ENCODE data around the gene CLDN14. TPM values are rescaled to one million over a fixed set of nuclear protein-coding genes. Genes with fewer than 3 reads are reported as not detected.
A peak's percentile ranks its signal among the peaks of the same experiment; 100 is the strongest.

Gene CLDN14
- total RNA-seq, 1 donor from 2014 or later: not detected

DNA sequence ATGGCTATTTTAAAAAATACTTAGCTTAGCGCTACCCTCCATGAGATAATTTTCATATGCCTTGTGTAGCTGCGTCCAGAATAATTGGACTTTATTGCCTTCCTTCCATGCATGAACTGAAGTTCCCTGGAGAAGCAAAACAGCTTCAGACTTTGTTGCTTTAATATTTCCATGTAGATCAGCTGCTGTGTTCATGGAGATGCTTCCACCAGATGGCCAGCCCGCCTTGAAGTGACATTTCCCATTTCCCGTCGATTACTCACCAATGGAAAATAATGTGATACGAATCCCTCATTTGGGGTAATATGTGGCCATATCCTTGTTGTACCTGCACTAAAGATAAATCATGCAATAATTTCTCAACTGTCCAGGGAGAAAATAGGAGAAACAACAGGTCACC is 47.4 kb upstream of the CLDN14 start:
- Histone ChIP-seq H3K4me3 (ENCODE audit: insufficient read depth, low read depth, low read length) (no peak overlapping the region), H3K4me2 (ENCODE audit: low read length) (no peak overlapping the region), H3K4me1 (ENCODE audit: insufficient read depth, low read length) (no peaks in the 10 kb centered on the region), H3K36me3 (ENCODE audit: insufficient read depth, low read length) (no peaks in the 10 kb centered on the region), H3K9ac (ENCODE audit: low read length) (no peak overlapping the region), H3K27me3 (ENCODE audit: insufficient read depth, low read length) (peaks cover 12% of the 10 kb centered on the region), H3K27ac (ENCODE audit: low read depth, low read length) (no peak overlapping the region), H3K9me3 (ENCODE audit: insufficient read depth, low read depth, low read length) (no peaks in the 10 kb centered on the region), H3K79me2 (ENCODE audit: insufficient read depth, low read length) (no peaks in the 10 kb centered on the region), H2AFZ (ENCODE audit: low read depth, low read length) (no peak overlapping the region), H4K20me1 (ENCODE audit: insufficient read depth, low read length) (no peaks in the 10 kb centered on the region)
- no peaks in the 10 kb centered on the region for H3K9me3 Mint-ChIP-seq (ENCODE audit: unreplicated experiment)
- DNase-seq (ENCODE audit: low read depth) (no peak), FAIRE-seq (no peak)
- H3K4me1 Mint-ChIP-seq (ENCODE audit: low read depth, unreplicated experiment): no peaks in the 10 kb centered on the region
- H3K27me3 Mint-ChIP-seq (ENCODE audit: low read depth, unreplicated experiment): peaks cover 22% of the 10 kb centered on the region
- no peak overlapping the region for H3K27ac Mint-ChIP-seq (ENCODE audit: unreplicated experiment)
- peaks cover 3% of the 10 kb centered on the region for H3K36me3 Mint-ChIP-seq (ENCODE audit: low read depth, unreplicated experiment)
- no peak for TF ChIP-seq EZH2 (IDR thresholded peaks at IDR 0.05; ENCODE audit: insufficient read depth, low read length)
- TF ChIP-seq, protein P1, sequence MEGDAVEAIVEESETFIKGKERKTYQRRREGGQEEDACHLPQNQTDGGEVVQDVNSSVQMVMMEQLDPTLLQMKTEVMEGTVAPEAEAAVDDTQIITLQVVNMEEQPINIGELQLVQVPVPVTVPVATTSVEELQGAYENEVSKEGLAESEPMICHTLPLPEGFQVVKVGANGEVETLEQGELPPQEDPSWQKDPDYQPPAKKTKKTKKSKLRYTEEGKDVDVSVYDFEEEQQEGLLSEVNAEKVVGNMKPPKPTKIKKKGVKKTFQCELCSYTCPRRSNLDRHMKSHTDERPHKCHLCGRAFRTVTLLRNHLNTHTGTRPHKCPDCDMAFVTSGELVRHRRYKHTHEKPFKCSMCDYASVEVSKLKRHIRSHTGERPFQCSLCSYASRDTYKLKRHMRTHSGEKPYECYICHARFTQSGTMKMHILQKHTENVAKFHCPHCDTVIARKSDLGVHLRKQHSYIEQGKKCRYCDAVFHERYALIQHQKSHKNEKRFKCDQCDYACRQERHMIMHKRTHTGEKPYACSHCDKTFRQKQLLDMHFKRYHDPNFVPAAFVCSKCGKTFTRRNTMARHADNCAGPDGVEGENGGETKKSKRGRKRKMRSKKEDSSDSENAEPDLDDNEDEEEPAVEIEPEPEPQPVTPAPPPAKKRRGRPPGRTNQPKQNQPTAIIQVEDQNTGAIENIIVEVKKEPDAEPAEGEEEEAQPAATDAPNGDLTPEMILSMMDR (IDR thresholded peaks at IDR 0.05; ENCODE audit: insufficient read depth, low read depth, low read length): no peak
- H3K4me3 Mint-ChIP-seq (ENCODE audit: unreplicated experiment): no peak overlapping the region

DNA sequence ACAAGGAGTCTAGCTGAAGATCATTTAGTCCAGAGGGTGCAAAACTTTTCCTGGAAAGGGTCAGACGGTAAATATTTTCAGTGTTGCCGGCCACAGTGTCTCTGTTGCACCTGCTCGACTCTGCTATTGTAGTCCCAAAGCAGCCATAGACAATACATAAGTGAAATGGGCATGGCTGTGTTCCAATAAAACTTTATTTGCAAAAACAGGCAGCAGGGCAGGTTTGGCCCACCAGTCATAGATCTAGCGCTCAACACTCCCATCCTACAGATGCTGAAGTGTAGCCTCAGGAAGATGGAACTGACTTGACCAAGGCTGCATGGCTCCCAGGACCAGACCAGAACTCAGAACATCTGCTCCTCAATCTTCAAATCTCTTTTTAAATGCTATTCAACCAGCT is 46.2 kb upstream of the CLDN14 start:
- Histone ChIP-seq H3K79me2 (ENCODE audit: insufficient read depth, low read length) (no peaks in the 10 kb centered on the region), H4K20me1 (ENCODE audit: insufficient read depth, low read length) (no peaks in the 10 kb centered on the region), H3K27ac (ENCODE audit: low read depth, low read length) (no peak overlapping the region), H3K9ac (ENCODE audit: low read length) (no peak overlapping the region), H3K4me3 (ENCODE audit: insufficient read depth, low read depth, low read length) (no peak overlapping the region), H3K36me3 (ENCODE audit: insufficient read depth, low read length) (no peaks in the 10 kb centered on the region), H3K9me3 (ENCODE audit: insufficient read depth, low read depth, low read length) (no peaks in the 10 kb centered on the region), H3K27me3 (ENCODE audit: insufficient read depth, low read length) (peaks cover 12% of the 10 kb centered on the region), H3K4me1 (ENCODE audit: insufficient read depth, low read length) (no peaks in the 10 kb centered on the region), H3K4me2 (ENCODE audit: low read length) (no peak overlapping the region), H2AFZ (ENCODE audit: low read depth, low read length) (no peak overlapping the region)
- Mint-ChIP-seq H3K4me3 (ENCODE audit: unreplicated experiment) (no peak overlapping the region), H3K27ac (ENCODE audit: unreplicated experiment) (no peak overlapping the region), H3K9me3 (ENCODE audit: unreplicated experiment) (no peaks in the 10 kb centered on the region), H3K4me1 (ENCODE audit: low read depth, unreplicated experiment) (no peaks in the 10 kb centered on the region), H3K36me3 (ENCODE audit: low read depth, unreplicated experiment) (peaks cover 3% of the 10 kb centered on the region), H3K27me3 (ENCODE audit: low read depth, unreplicated experiment) (peaks cover 26% of the 10 kb centered on the region)
- no peak for FAIRE-seq
- DNase-seq (ENCODE audit: low read depth): no peak
- no peak for TF ChIP-seq EZH2 (IDR thresholded peaks at IDR 0.05; ENCODE audit: insufficient read depth, low read length)
- TF ChIP-seq, protein P1 (IDR thresholded peaks at IDR 0.05; ENCODE audit: insufficient read depth, low read depth, low read length): no peak

- TF ChIP-seq, protein P1 (IDR thresholded peaks at IDR 0.05; ENCODE audit: insufficient read depth, low read depth, low read length): no peak
- TF ChIP-seq EZH2 (IDR thresholded peaks at IDR 0.05; ENCODE audit: insufficient read depth, low read length): no peak
- Histone ChIP-seq H3K27ac (ENCODE audit: low read depth, low read length) (no peak overlapping the region), H3K4me2 (ENCODE audit: low read length) (no peak overlapping the region), H3K36me3 (ENCODE audit: insufficient read depth, low read length) (no peaks in the 10 kb centered on the region), H3K9ac (ENCODE audit: low read length) (no peak overlapping the region), H3K4me1 (ENCODE audit: insufficient read depth, low read length) (no peaks in the 10 kb centered on the region), H3K4me3 (ENCODE audit: insufficient read depth, low read depth, low read length) (no peak overlapping the region), H3K79me2 (ENCODE audit: insufficient read depth, low read length) (no peaks in the 10 kb centered on the region), H2AFZ (ENCODE audit: low read depth, low read length) (no peak overlapping the region), H3K27me3 (ENCODE audit: insufficient read depth, low read length) (peaks cover 12% of the 10 kb centered on the region), H4K20me1 (ENCODE audit: insufficient read depth, low read length) (no peaks in the 10 kb centered on the region), H3K9me3 (ENCODE audit: insufficient read depth, low read depth, low read length) (no peaks in the 10 kb centered on the region)
- Mint-ChIP-seq H3K27ac (ENCODE audit: unreplicated experiment) (peak overlapping the region; percentile 41), H3K4me1 (ENCODE audit: low read depth, unreplicated experiment) (no peaks in the 10 kb centered on the region), H3K4me3 (ENCODE audit: unreplicated experiment) (no peak overlapping the region), H3K9me3 (ENCODE audit: unreplicated experiment) (peaks cover 8% of the 10 kb centered on the region), H3K36me3 (ENCODE audit: low read depth, unreplicated experiment) (peaks cover 3% of the 10 kb centered on the region), H3K27me3 (ENCODE audit: low read depth, unreplicated experiment) (peaks cover 26% of the 10 kb centered on the region)
- no peak for DNase-seq (ENCODE audit: low read depth)
- FAIRE-seq: no peak
Measured at GRCh38 chr21:36524477-36524876, 44.6 kb upstream of the CLDN14 start.

Measured in astrocyte (in vitro differentiated cells and primary cell).